SK-N-SH treated with all-trans-retinoic acid at 6 μM for 48 hours (cell line): Measurements from ENCODE around the gene TLR10.

Source experiments
- ATAC-seq: fragments of 200-7000 bp; cut with Tn5 transposase; 3 replicates; pipeline ENCODE4 v1.9.1; 2020; ENCODE audit warnings: mild to moderate bottlenecking, moderate library complexity
- ARNTL ChIP-seq: fragments of 450-650 bp; formaldehyde crosslinking; IDR thresholded peaks from 2 replicates; pipeline ENCODE4 v1.5.0; 2020; ENCODE audit warnings: low read depth, mild to moderate bottlenecking, moderate library complexity, borderline replicate concordance
- BACH2 ChIP-seq: fragments of 250-450 bp; sonication (Bioruptor Pico); IDR thresholded peaks from 2 replicates; pipeline ENCODE4 v1.9.0; 2021; ENCODE audit warnings: mild to moderate bottlenecking, borderline replicate concordance
- CSDC2 ChIP-seq: fragments of 250-450 bp; sonication (Bioruptor Pico); IDR thresholded peaks from 2 replicates; pipeline ENCODE4 v1.5.0; 2020; ENCODE audit warnings: mild to moderate bottlenecking, moderate library complexity
- ESRRG ChIP-seq: fragments of 250-450 bp; sonication (Bioruptor Pico); IDR thresholded peaks from 2 replicates; pipeline ENCODE4 v1.6.1; 2021; ENCODE audit warnings: mild to moderate bottlenecking
- GLIS3 ChIP-seq: fragments of 250-450 bp; sonication (Bioruptor Pico); IDR thresholded peaks from 2 replicates; pipeline ENCODE4 v1.5.0; 2020; ENCODE audit warnings: mild to moderate bottlenecking, moderate library complexity
- ISL1 ChIP-seq: fragments of 250-450 bp; sonication (Bioruptor Pico); IDR thresholded peaks from 2 replicates; pipeline ENCODE4 v2.1.2; 2022; ENCODE audit warnings: mild to moderate bottlenecking, moderate library complexity
- PPARA ChIP-seq: fragments of 250-450 bp; sonication (Bioruptor Pico); IDR thresholded peaks from 2 replicates; pipeline ENCODE4 v1.5.0; 2020; ENCODE audit warnings: mild to moderate bottlenecking, borderline replicate concordance
- SNAI2 ChIP-seq: fragments of 250-450 bp; sonication (Bioruptor Pico); IDR thresholded peaks from 2 replicates; pipeline ENCODE4 v1.5.0; 2020; ENCODE audit warnings: mild to moderate bottlenecking, moderate library complexity
- TCF4 ChIP-seq: fragments of 250-450 bp; sonication (Bioruptor Pico); IDR thresholded peaks from 2 replicates; pipeline ENCODE4 v1.8.0; 2021; ENCODE audit warnings: mild to moderate bottlenecking, moderate library complexity, borderline replicate concordance
- TOX ChIP-seq: fragments of 250-450 bp; sonication (Bioruptor Pico); IDR thresholded peaks from 2 replicates; pipeline ENCODE4 v1.8.0; 2021; ENCODE audit warnings: mild to moderate bottlenecking, moderate library complexity, borderline replicate concordance
- ZC3H10 ChIP-seq: fragments of 250-450 bp; sonication (Bioruptor Pico); IDR thresholded peaks from 2 replicates; pipeline ENCODE4 v1.5.1; 2021; ENCODE audit warnings: mild to moderate bottlenecking, moderate library complexity
- ZFP3 ChIP-seq: fragments of 250-450 bp; sonication (Bioruptor Pico); IDR thresholded peaks from 2 replicates; pipeline ENCODE4 v1.5.0; 2020; ENCODE audit warnings: mild to moderate bottlenecking, moderate library complexity
- ZFP30 ChIP-seq: fragments of 450-650 bp; formaldehyde crosslinking; IDR thresholded peaks from 2 replicates; pipeline ENCODE4 v1.5.0; 2022; ENCODE audit warnings: mild to moderate bottlenecking, moderate library complexity
- ZNF565 ChIP-seq: fragments of 450-650 bp; formaldehyde crosslinking; conservative IDR thresholded peaks from 2 replicates; pipeline ENCODE4 v1.5.0; 2020; ENCODE audit warnings: low read depth, mild to moderate bottlenecking, moderate library complexity
- ZNF70 ChIP-seq: fragments of 450-650 bp; formaldehyde crosslinking; IDR thresholded peaks from 2 replicates; pipeline ENCODE4 v1.5.0; 2020; ENCODE audit warnings: mild to moderate bottlenecking, moderate library complexity
- ZNF8 ChIP-seq: fragments of 450-650 bp; formaldehyde crosslinking; IDR thresholded peaks from 2 replicates; pipeline ENCODE4 v1.5.0; 2020; ENCODE audit warnings: mild to moderate bottlenecking, moderate library complexity
- TF ChIP-seq, protein P1 (sequence below): fragments of 250-450 bp; sonication (Bioruptor Pico); IDR thresholded peaks from 2 replicates; pipeline ENCODE4 v1.5.1; 2020; ENCODE audit warnings: low read depth, mild to moderate bottlenecking, moderate library complexity
- TF ChIP-seq, protein P2 (sequence below): fragments of 250-450 bp; sonication (Bioruptor Pico); IDR thresholded peaks from 2 replicates; pipeline ENCODE4 v1.5.1; 2021; ENCODE audit warnings: mild to moderate bottlenecking, moderate library complexity
- TF ChIP-seq, protein P3 (sequence below): fragments of 250-450 bp; sonication (Bioruptor Pico); IDR thresholded peaks from 2 replicates; pipeline ENCODE4 v1.8.0; 2021; ENCODE audit warnings: low read depth, mild to moderate bottlenecking, moderate library complexity, borderline replicate concordance
- TF ChIP-seq, protein P4 (sequence below): fragments of 250-450 bp; sonication (Bioruptor Pico); IDR thresholded peaks from 2 replicates; pipeline ENCODE4 v1.5.0; 2020; ENCODE audit warnings: mild to moderate bottlenecking, moderate library complexity
- TF ChIP-seq, protein P5 (sequence below): fragments of 250-450 bp; sonication (Bioruptor Pico); IDR thresholded peaks from 2 replicates; pipeline ENCODE4 v1.8.0; 2020; ENCODE audit warnings: mild to moderate bottlenecking, moderate library complexity, borderline replicate concordance

The TLR10 gene

DNA sequence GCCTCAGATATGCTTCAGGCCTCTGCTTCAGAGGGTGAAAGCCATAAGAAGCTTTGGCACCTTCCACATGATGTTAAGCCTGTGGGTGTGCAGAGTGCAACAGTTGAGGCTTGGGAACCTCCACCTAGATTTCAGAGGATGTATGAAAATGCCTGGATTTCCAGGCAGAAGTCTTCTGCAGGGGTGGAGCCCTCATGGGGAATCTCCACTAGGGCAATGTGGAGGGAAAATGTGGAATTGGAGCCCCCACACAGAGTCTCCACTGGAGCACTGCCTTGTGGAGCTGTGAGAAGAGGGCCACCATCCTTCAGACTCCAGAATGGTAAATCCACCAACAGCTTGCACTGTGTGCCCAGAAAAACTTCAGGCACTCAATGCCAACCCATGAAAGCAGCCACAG lies 35.2 kb downstream of the TLR10 start:
- ATAC-seq = no peak
- TF ChIP-seq ARNTL (CRISPR knock-in tag) (no peak), ZNF8 (CRISPR knock-in tag) (no peak), GLIS3 (CRISPR knock-in tag) (no peak), ZFP30 (CRISPR knock-in tag) (no peak), PPARA (CRISPR knock-in tag) (no peak), TCF4 (CRISPR knock-in tag) (no peak), TOX (CRISPR knock-in tag) (no peak), BACH2 (CRISPR knock-in tag) (no peak), ZFP3 (CRISPR knock-in tag) (no peak), SNAI2 (CRISPR knock-in tag) (no peak), ISL1 (no peak), ZC3H10 (CRISPR knock-in tag) (no peak)
- TF ChIP-seq, protein P1, sequence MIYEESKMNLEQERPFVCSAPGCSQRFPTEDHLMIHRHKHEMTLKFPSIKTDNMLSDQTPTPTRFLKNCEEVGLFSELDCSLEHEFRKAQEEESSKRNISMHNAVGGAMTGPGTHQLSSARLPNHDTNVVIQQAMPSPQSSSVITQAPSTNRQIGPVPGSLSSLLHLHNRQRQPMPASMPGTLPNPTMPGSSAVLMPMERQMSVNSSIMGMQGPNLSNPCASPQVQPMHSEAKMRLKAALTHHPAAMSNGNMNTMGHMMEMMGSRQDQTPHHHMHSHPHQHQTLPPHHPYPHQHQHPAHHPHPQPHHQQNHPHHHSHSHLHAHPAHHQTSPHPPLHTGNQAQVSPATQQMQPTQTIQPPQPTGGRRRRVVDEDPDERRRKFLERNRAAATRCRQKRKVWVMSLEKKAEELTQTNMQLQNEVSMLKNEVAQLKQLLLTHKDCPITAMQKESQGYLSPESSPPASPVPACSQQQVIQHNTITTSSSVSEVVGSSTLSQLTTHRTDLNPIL (CRISPR knock-in tag) = no peak
- TF ChIP-seq, protein P2, sequence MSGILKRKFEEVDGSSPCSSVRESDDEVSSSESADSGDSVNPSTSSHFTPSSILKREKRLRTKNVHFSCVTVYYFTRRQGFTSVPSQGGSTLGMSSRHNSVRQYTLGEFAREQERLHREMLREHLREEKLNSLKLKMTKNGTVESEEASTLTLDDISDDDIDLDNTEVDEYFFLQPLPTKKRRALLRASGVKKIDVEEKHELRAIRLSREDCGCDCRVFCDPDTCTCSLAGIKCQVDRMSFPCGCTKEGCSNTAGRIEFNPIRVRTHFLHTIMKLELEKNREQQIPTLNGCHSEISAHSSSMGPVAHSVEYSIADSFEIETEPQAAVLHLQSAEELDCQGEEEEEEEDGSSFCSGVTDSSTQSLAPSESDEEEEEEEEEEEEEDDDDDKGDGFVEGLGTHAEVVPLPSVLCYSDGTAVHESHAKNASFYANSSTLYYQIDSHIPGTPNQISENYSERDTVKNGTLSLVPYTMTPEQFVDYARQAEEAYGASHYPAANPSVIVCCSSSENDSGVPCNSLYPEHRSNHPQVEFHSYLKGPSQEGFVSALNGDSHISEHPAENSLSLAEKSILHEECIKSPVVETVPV (CRISPR knock-in tag) = no peak

DNA sequence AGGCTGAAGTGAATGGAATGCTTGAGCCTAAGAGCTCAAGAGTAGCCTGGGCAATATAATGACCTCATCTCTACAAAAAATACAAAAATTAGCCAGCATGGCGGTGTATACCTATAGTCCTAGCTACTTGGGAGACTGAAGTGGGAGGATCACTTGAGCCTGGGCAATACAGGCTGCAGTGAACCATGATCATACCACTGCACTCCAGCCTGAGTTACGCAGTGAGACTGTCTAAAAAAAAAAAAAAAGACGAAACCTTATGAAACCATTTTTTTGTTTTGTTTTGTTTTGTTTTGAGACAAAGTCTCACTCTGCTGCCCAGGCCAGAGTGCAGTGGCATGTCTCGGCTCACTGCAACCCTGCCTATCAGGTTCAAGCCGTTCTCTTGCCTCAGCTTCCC lies 36.9 kb downstream of the TLR10 start:
- TF ChIP-seq, protein P2 (CRISPR knock-in tag) = no peak
- TF ChIP-seq ZNF8 (CRISPR knock-in tag) = no peak
- no peak for TF ChIP-seq PPARA (CRISPR knock-in tag)
- no peak for TF ChIP-seq ISL1
- TF ChIP-seq, protein P1 (CRISPR knock-in tag) = no peak
- no peak for TF ChIP-seq GLIS3 (CRISPR knock-in tag)
- no peak for ATAC-seq

DNA sequence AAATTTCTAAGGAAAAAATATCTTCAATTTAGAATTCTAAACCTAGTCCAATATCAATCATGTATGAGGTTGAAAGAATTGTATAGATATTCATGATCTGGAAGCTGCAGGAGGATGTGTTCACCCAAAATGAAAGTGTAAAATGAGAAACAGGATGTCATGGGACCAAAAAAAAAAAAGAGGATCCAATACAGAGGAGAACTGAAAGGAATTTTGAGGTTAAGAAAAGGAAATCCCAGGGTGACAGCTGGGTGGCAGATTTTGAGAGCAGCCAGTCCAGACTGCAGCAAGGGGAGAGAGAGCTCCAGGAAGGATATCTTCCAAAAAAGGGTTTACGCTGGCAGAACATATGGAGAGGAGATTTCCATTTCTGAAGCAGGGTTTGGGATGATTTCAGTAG lies 38.9 kb downstream of the TLR10 start:
- no peak for TF ChIP-seq CSDC2
- TF ChIP-seq ZNF565 (CRISPR knock-in tag) = no peak
- TF ChIP-seq BACH2 (CRISPR knock-in tag) = no peak
- TF ChIP-seq, protein P3, sequence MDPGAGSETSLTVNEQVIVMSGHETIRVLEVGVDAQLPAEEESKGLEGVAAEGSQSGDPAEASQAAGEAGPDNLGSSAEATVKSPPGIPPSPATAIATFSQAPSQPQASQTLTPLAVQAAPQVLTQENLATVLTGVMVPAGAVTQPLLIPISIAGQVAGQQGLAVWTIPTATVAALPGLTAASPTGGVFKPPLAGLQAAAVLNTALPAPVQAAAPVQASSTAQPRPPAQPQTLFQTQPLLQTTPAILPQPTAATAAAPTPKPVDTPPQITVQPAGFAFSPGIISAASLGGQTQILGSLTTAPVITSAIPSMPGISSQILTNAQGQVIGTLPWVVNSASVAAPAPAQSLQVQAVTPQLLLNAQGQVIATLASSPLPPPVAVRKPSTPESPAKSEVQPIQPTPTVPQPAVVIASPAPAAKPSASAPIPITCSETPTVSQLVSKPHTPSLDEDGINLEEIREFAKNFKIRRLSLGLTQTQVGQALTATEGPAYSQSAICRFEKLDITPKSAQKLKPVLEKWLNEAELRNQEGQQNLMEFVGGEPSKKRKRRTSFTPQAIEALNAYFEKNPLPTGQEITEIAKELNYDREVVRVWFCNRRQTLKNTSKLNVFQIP = no peak
- no peak for TF ChIP-seq ESRRG (CRISPR knock-in tag)
- no peak for TF ChIP-seq TCF4 (CRISPR knock-in tag)
- no peak for TF ChIP-seq ZNF70 (CRISPR knock-in tag)
- TF ChIP-seq ZFP3 (CRISPR knock-in tag) = no peak
- TF ChIP-seq, protein P4, sequence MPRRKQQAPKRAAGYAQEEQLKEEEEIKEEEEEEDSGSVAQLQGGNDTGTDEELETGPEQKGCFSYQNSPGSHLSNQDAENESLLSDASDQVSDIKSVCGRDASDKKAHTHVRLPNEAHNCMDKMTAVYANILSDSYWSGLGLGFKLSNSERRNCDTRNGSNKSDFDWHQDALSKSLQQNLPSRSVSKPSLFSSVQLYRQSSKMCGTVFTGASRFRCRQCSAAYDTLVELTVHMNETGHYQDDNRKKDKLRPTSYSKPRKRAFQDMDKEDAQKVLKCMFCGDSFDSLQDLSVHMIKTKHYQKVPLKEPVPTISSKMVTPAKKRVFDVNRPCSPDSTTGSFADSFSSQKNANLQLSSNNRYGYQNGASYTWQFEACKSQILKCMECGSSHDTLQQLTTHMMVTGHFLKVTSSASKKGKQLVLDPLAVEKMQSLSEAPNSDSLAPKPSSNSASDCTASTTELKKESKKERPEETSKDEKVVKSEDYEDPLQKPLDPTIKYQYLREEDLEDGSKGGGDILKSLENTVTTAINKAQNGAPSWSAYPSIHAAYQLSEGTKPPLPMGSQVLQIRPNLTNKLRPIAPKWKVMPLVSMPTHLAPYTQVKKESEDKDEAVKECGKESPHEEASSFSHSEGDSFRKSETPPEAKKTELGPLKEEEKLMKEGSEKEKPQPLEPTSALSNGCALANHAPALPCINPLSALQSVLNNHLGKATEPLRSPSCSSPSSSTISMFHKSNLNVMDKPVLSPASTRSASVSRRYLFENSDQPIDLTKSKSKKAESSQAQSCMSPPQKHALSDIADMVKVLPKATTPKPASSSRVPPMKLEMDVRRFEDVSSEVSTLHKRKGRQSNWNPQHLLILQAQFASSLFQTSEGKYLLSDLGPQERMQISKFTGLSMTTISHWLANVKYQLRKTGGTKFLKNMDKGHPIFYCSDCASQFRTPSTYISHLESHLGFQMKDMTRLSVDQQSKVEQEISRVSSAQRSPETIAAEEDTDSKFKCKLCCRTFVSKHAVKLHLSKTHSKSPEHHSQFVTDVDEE = no peak
- no peak for TF ChIP-seq PPARA (CRISPR knock-in tag)
- TF ChIP-seq ARNTL (CRISPR knock-in tag) = no peak
- no peak for TF ChIP-seq SNAI2 (CRISPR knock-in tag)
- no peak for TF ChIP-seq ISL1
- TF ChIP-seq, protein P1 (CRISPR knock-in tag) = no peak
- TF ChIP-seq, protein P2 (CRISPR knock-in tag) = no peak
- TF ChIP-seq TOX (CRISPR knock-in tag) = no peak
- no peak for TF ChIP-seq GLIS3 (CRISPR knock-in tag)
- TF ChIP-seq, protein P5, sequence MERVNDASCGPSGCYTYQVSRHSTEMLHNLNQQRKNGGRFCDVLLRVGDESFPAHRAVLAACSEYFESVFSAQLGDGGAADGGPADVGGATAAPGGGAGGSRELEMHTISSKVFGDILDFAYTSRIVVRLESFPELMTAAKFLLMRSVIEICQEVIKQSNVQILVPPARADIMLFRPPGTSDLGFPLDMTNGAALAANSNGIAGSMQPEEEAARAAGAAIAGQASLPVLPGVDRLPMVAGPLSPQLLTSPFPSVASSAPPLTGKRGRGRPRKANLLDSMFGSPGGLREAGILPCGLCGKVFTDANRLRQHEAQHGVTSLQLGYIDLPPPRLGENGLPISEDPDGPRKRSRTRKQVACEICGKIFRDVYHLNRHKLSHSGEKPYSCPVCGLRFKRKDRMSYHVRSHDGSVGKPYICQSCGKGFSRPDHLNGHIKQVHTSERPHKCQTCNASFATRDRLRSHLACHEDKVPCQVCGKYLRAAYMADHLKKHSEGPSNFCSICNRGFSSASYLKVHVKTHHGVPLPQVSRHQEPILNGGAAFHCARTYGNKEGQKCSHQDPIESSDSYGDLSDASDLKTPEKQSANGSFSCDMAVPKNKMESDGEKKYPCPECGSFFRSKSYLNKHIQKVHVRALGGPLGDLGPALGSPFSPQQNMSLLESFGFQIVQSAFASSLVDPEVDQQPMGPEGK (CRISPR knock-in tag) = no peak
- no peak for TF ChIP-seq ZC3H10 (CRISPR knock-in tag)
- no peak for ATAC-seq
